Fibroblast of the aortic adventitia (primary cell): ENCODE results near the gene TMEM91. TPM values are rescaled to one million over a fixed set of nuclear protein-coding genes. Genes with fewer than 3 reads are reported as not detected.

Source experiments
- DNase-seq: peaks from one replicate; pipeline ENCODE4 v3.0.0-alpha.2; 2010; ENCODE audit warnings: low read depth
- H3K4me3 ChIP-seq: 2 replicates; pipeline ENCODE4 v1.5.1; 2011; ENCODE audit warnings: low read depth, mild to moderate bottlenecking, control low read depth, low read length, moderate library complexity
- total RNA-seq: library from RNA; depleted of rRNA; stranded (reverse); fragments of >200 nt; gene quantifications from 2 replicates; pipeline ENCODE4 v1.2.3, GENCODE V29; 2012; ENCODE audit warnings: low replicate concordance
- TF ChIP-seq, protein P1 (sequence below): IDR thresholded peaks from 2 replicates; pipeline ENCODE4 v1.5.1; 2011; ENCODE audit warnings: mild to moderate bottlenecking, low read length, control low read depth, inconsistent platforms; ENCODE audit not compliant: insufficient read depth

Gene TMEM91
- total RNA-seq, 1 donor, result 5.6 TPM

GRCh38 chr19:41409288-41409687, 33.0 kb downstream of the TMEM91 start:
- TF ChIP-seq, protein P1, sequence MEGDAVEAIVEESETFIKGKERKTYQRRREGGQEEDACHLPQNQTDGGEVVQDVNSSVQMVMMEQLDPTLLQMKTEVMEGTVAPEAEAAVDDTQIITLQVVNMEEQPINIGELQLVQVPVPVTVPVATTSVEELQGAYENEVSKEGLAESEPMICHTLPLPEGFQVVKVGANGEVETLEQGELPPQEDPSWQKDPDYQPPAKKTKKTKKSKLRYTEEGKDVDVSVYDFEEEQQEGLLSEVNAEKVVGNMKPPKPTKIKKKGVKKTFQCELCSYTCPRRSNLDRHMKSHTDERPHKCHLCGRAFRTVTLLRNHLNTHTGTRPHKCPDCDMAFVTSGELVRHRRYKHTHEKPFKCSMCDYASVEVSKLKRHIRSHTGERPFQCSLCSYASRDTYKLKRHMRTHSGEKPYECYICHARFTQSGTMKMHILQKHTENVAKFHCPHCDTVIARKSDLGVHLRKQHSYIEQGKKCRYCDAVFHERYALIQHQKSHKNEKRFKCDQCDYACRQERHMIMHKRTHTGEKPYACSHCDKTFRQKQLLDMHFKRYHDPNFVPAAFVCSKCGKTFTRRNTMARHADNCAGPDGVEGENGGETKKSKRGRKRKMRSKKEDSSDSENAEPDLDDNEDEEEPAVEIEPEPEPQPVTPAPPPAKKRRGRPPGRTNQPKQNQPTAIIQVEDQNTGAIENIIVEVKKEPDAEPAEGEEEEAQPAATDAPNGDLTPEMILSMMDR, result no peak
- H3K4me3 ChIP-seq, result no peak overlapping the region
- peak; percentile 29 for DNase-seq

- TF ChIP-seq, protein P1, result no peak
- DNase-seq, result no peak
- no peak overlapping the region for H3K4me3 ChIP-seq
Measured at GRCh38 chr19:41410336-41411054, 34.2 kb downstream of the TMEM91 start.

GRCh38 chr19:41411100-41411967, 35.0 kb downstream of the TMEM91 start:
- TF ChIP-seq, protein P1, result no peak
- no peak overlapping the region for H3K4me3 ChIP-seq
- DNase-seq, result no peak

- no peak for DNase-seq
- TF ChIP-seq, protein P1, result no peak
- no peak overlapping the region for H3K4me3 ChIP-seq
Measured at GRCh38 chr19:41411968-41412265, 35.6 kb downstream of the TMEM91 start.

GRCh38 chr19:41412953-41413352, 36.6 kb downstream of the TMEM91 start:
- DNase-seq, result no peak
- H3K4me3 ChIP-seq, result no peak overlapping the region
- TF ChIP-seq, protein P1, result no peak

- H3K4me3 ChIP-seq, result no peak overlapping the region
- DNase-seq, result no peak
- TF ChIP-seq, protein P1, result no peak
Measured at GRCh38 chr19:41413947-41414346, 37.6 kb downstream of the TMEM91 start.
